Activated CD8-positive, alpha-beta memory T cell treated with anti-CD3 and anti-CD28 coated beads, Interleukin-2, amount 10 ng/mL, durations not matched to agents 7 days and 5 days (primary cell): Measurements from ENCODE around the gene SNRK. TPM values are rescaled to one million over a fixed set of nuclear protein-coding genes. Genes with fewer than 3 reads are reported as not detected.

Source experiments
- ATAC-seq: fragments of 150-1000 bp; cut with Tn5 transposase; one replicate; pipeline ENCODE4 v1.10.0; 2021; ENCODE audit warnings: moderate library complexity
- CTCF ChIA-PET: fragments of 350-600 bp; sonication (Branson Sonifier 250); formaldehyde crosslinking; loops from one replicate; lab custom pipeline; 2021; ENCODE audit warnings: antibody characterized with exemption; lab: Charles Lee
- DNase-seq: peaks from one replicate; pipeline ENCODE4 v3.0.0-alpha.2; 2020
- H3K27ac Mint-ChIP-seq: one replicate; pipeline ENCODE4 v1.8.0; 2021; ENCODE audit warnings: mild to moderate bottlenecking, mixed read lengths
- H3K27me3 Mint-ChIP-seq: one replicate; pipeline ENCODE4 v1.8.0; 2021; ENCODE audit warnings: mixed read lengths
- H3K36me3 Mint-ChIP-seq: one replicate; pipeline ENCODE4 v1.8.0; 2021; ENCODE audit warnings: mild to moderate bottlenecking, mixed read lengths
- H3K4me1 Mint-ChIP-seq: one replicate; pipeline ENCODE4 v1.8.0; 2021; ENCODE audit warnings: mixed read lengths
- H3K4me3 Mint-ChIP-seq: one replicate; pipeline ENCODE4 v1.8.0; 2021; ENCODE audit warnings: mild to moderate bottlenecking, moderate library complexity, mixed read lengths
- H3K9me3 Mint-ChIP-seq: one replicate; pipeline ENCODE4 v1.8.0; 2022; ENCODE audit warnings: low read depth, mixed read lengths
- total RNA-seq, 2 experiments: library from RNA; stranded (reverse); gene quantifications; one replicate each; pipeline ENCODE4 v1.2.3, GENCODE V29; 2021

Gene SNRK
- total RNA-seq, 2 experiments from 2014 or later: 47.7 to 57.2 TPM

GRCh38 chr3:43285644-43286043 lies 696 bp upstream of the SNRK start:
- peak overlapping the region; percentile 90 for H3K4me3 Mint-ChIP-seq
- CTCF ChIA-PET: interaction anchor here (0.9 to 3.3 kb wide), 7 partner anchors 11 to 123 kb away, joined by 3 to 23 read pairs (median 5); no protein-coding TSS in a partner anchor
- ATAC-seq: no peak
- H3K27me3 Mint-ChIP-seq: peaks cover 2% of the 10 kb centered on the region
- no peaks in the 10 kb centered on the region for H3K9me3 Mint-ChIP-seq
- no peak for DNase-seq
- peaks cover 29% of the 10 kb centered on the region for H3K4me1 Mint-ChIP-seq
- peak overlapping the region; percentile 74 for H3K27ac Mint-ChIP-seq
- peaks cover 16% of the 10 kb centered on the region for H3K36me3 Mint-ChIP-seq

GRCh38 chr3:43286841-43287499 lies 630 bp downstream of the SNRK start:
- ATAC-seq: peak; percentile 24
- peak overlapping the region; percentile 97 for H3K27ac Mint-ChIP-seq
- H3K9me3 Mint-ChIP-seq: no peaks in the 10 kb centered on the region
- peaks cover 40% of the 10 kb centered on the region for H3K4me1 Mint-ChIP-seq
- peaks cover 21% of the 10 kb centered on the region for H3K36me3 Mint-ChIP-seq
- H3K27me3 Mint-ChIP-seq: peaks cover 2% of the 10 kb centered on the region
- peak overlapping the region; percentile 99 for H3K4me3 Mint-ChIP-seq
- peak; percentile 49 for DNase-seq
- CTCF ChIA-PET: interaction anchor here (0.7 to 3.3 kb wide), 5 partner anchors 10 to 124 kb away, joined by 3 to 23 read pairs (median 8); no protein-coding TSS in a partner anchor

GRCh38 chr3:43287500-43287873 lies 1.1 kb downstream of the SNRK start:
- Mint-ChIP-seq H3K27ac (peak overlapping the region; percentile 97), H3K4me3 (peak overlapping the region; percentile 99), H3K36me3 (peaks cover 21% of the 10 kb centered on the region), H3K9me3 (no peaks in the 10 kb centered on the region), H3K27me3 (peaks cover 2% of the 10 kb centered on the region), H3K4me1 (peaks cover 45% of the 10 kb centered on the region)
- no peak for DNase-seq
- CTCF ChIA-PET: interaction anchor here (1.5 to 3.3 kb wide), 3 partner anchors 9 to 125 kb away, joined by 8 to 23 read pairs (median 15); no protein-coding TSS in a partner anchor
- no peak for ATAC-seq

- H3K27ac Mint-ChIP-seq: peak overlapping the region; percentile 97
- H3K27me3 Mint-ChIP-seq: peaks cover 2% of the 10 kb centered on the region
- CTCF ChIA-PET: interaction anchor here (4.7 kb wide), 1 partner anchor 12 kb away, joined by 21 read pairs; no protein-coding TSS in a partner anchor
- ATAC-seq (peak; percentile 40), DNase-seq (no peak)
- H3K36me3 Mint-ChIP-seq: peaks cover 26% of the 10 kb centered on the region
- H3K4me3 Mint-ChIP-seq: peak overlapping the region; percentile 99
- no peaks in the 10 kb centered on the region for H3K9me3 Mint-ChIP-seq
- H3K4me1 Mint-ChIP-seq: peaks cover 53% of the 10 kb centered on the region
Measured at GRCh38 chr3:43288366-43288765, 2.0 kb downstream of the SNRK start.

- Mint-ChIP-seq H3K4me1 (peaks cover 56% of the 10 kb centered on the region), H3K4me3 (peak overlapping the region; percentile 99), H3K9me3 (no peaks in the 10 kb centered on the region), H3K36me3 (peaks cover 26% of the 10 kb centered on the region), H3K27me3 (peaks cover 2% of the 10 kb centered on the region), H3K27ac (peak overlapping the region; percentile 97)
- CTCF ChIA-PET: interaction anchor here (4.7 kb wide), 1 partner anchor 12 kb away, joined by 21 read pairs; no protein-coding TSS in a partner anchor
- ATAC-seq: no peak
- no peak for DNase-seq
Measured at GRCh38 chr3:43288850-43289249, 2.5 kb downstream of the SNRK start.

- CTCF ChIA-PET: interaction anchor here (1.5 to 4.7 kb wide), 2 partner anchors 11 to 127 kb away, joined by 4 to 21 read pairs; no protein-coding TSS in a partner anchor
- Mint-ChIP-seq H3K4me3 (peak overlapping the region; percentile 99), H3K4me1 (peaks cover 61% of the 10 kb centered on the region), H3K27me3 (no peaks in the 10 kb centered on the region), H3K36me3 (peaks cover 28% of the 10 kb centered on the region), H3K27ac (peak overlapping the region; percentile 97), H3K9me3 (no peaks in the 10 kb centered on the region)
- ATAC-seq (no peak), DNase-seq (no peak)
Measured at GRCh38 chr3:43289401-43289800, 3.1 kb downstream of the SNRK start.

- no peak for ATAC-seq
- Mint-ChIP-seq H3K9me3 (no peaks in the 10 kb centered on the region), H3K36me3 (peaks cover 28% of the 10 kb centered on the region), H3K27ac (peak overlapping the region; percentile 97), H3K4me3 (peak overlapping the region; percentile 99), H3K4me1 (peaks cover 65% of the 10 kb centered on the region), H3K27me3 (no peaks in the 10 kb centered on the region)
- DNase-seq: no peak
- CTCF ChIA-PET: interaction anchor here (0.9 to 4.7 kb wide), 5 partner anchors 11 to 212 kb away, joined by 3 to 21 read pairs (median 4); no protein-coding TSS in a partner anchor
Measured at GRCh38 chr3:43289841-43290470, 3.6 kb downstream of the SNRK start.

- peaks cover 28% of the 10 kb centered on the region for H3K36me3 Mint-ChIP-seq
- peaks cover 70% of the 10 kb centered on the region for H3K4me1 Mint-ChIP-seq
- H3K4me3 Mint-ChIP-seq: peak overlapping the region; percentile 99
- H3K27ac Mint-ChIP-seq: peak overlapping the region; percentile 76
- H3K27me3 Mint-ChIP-seq: no peaks in the 10 kb centered on the region
- CTCF ChIA-PET: interaction anchor here (1.2 to 4.7 kb wide), 3 partner anchors 10 to 56 kb away, joined by 3 to 21 read pairs (median 5); no protein-coding TSS in a partner anchor
- ATAC-seq (no peak), DNase-seq (no peak)
- H3K9me3 Mint-ChIP-seq: no peaks in the 10 kb centered on the region
Measured at GRCh38 chr3:43290956-43291355, 4.6 kb downstream of the SNRK start.

- Mint-ChIP-seq H3K4me1 (peaks cover 71% of the 10 kb centered on the region), H3K36me3 (peaks cover 28% of the 10 kb centered on the region), H3K27ac (peak overlapping the region; percentile 76), H3K4me3 (peak overlapping the region; percentile 99), H3K9me3 (no peaks in the 10 kb centered on the region), H3K27me3 (no peaks in the 10 kb centered on the region)
- no peak for ATAC-seq
- CTCF ChIA-PET: interaction anchor here (4.7 kb wide), 1 partner anchor 9 kb away, joined by 21 read pairs; no protein-coding TSS in a partner anchor
- DNase-seq: no peak
Measured at GRCh38 chr3:43291546-43291945, 5.2 kb downstream of the SNRK start.

- DNase-seq (no peak), ATAC-seq (no peak)
- Mint-ChIP-seq H3K27me3 (no peaks in the 10 kb centered on the region), H3K4me1 (peaks cover 86% of the 10 kb centered on the region), H3K27ac (peak overlapping the region; percentile 80), H3K9me3 (no peaks in the 10 kb centered on the region), H3K36me3 (peaks cover 32% of the 10 kb centered on the region), H3K4me3 (no peak overlapping the region)
- CTCF ChIA-PET: interaction anchor here (2.8 to 5.4 kb wide), 3 partner anchors 51 to 132 kb away, joined by 12 to 22 read pairs (median 12); no protein-coding TSS in a partner anchor
Measured at GRCh38 chr3:43294975-43295374, 8.6 kb downstream of the SNRK start.

- Mint-ChIP-seq H3K4me1 (peaks cover 73% of the 10 kb centered on the region), H3K4me3 (peak overlapping the region; percentile 74), H3K36me3 (peaks cover 24% of the 10 kb centered on the region), H3K27me3 (no peaks in the 10 kb centered on the region), H3K27ac (peak overlapping the region; percentile 87), H3K9me3 (no peaks in the 10 kb centered on the region)
- CTCF ChIA-PET: interaction anchor here (1.3 to 5.4 kb wide), 6 partner anchors 10 to 207 kb away, joined by 4 to 22 read pairs (median 10); partner anchors contain the start of gene SNRK
- ATAC-seq (peak; percentile 93), DNase-seq (peak; percentile 81)
Measured at GRCh38 chr3:43296565-43296964, 10.2 kb downstream of the SNRK start.

GRCh38 chr3:43298292-43298691 lies 12.0 kb downstream of the SNRK start:
- Mint-ChIP-seq H3K36me3 (peaks cover 24% of the 10 kb centered on the region), H3K4me3 (peak overlapping the region; percentile 62), H3K27me3 (no peaks in the 10 kb centered on the region), H3K9me3 (no peaks in the 10 kb centered on the region), H3K27ac (peak overlapping the region; percentile 55), H3K4me1 (peaks cover 70% of the 10 kb centered on the region)
- CTCF ChIA-PET: interaction anchor here (5.4 kb wide), 1 partner anchor 136 kb away, joined by 22 read pairs; no protein-coding TSS in a partner anchor
- ATAC-seq: no peak
- no peak for DNase-seq

- DNase-seq: no peak
- Mint-ChIP-seq H3K36me3 (peaks cover 28% of the 10 kb centered on the region), H3K4me1 (peaks cover 72% of the 10 kb centered on the region), H3K4me3 (no peak overlapping the region), H3K9me3 (no peaks in the 10 kb centered on the region), H3K27ac (peak overlapping the region; percentile 55), H3K27me3 (no peaks in the 10 kb centered on the region)
- CTCF ChIA-PET: interaction anchor here (3.7 to 5.4 kb wide), 2 partner anchors 8 to 136 kb away, joined by 21 to 22 read pairs; no protein-coding TSS in a partner anchor
- ATAC-seq: no peak
Measured at GRCh38 chr3:43298761-43299160, 12.4 kb downstream of the SNRK start.
